Fibroblast of skin of left biceps (primary cell): ENCODE measurements around the gene PLXND1.

Experiments
- DNase-seq, 2 experiments: peaks; one replicate each; pipeline ENCODE4 v3.0.0-alpha.2; 2013; ENCODE audit warnings: low read depth in 2 of 2

Gene PLXND1

GRCh38 chr3:129563850-129564535 is 42.5 kb downstream of the PLXND1 start:
- no peak for DNase-seq

GRCh38 chr3:129563332-129563731 is 43.1 kb downstream of the PLXND1 start:
- DNase-seq, result no peak

- DNase-seq, result no peak
Observed at GRCh38 chr3:129562803-129563202, 43.7 kb downstream of the PLXND1 start.

- no peak for DNase-seq
Observed at GRCh38 chr3:129561619-129562248, 44.7 kb downstream of the PLXND1 start.

- no peak for DNase-seq
Observed at GRCh38 chr3:129560911-129561594, 45.4 kb downstream of the PLXND1 start.

- no peak for DNase-seq
Observed at GRCh38 chr3:129560269-129560787, 46.1 kb downstream of the PLXND1 start.

- no peak for DNase-seq
Observed at GRCh38 chr3:129559565-129560079, 46.9 kb downstream of the PLXND1 start.

- no peak for DNase-seq
Observed at GRCh38 chr3:129558772-129559564, 47.5 kb downstream of the PLXND1 start.

- DNase-seq, result no peak
Observed at GRCh38 chr3:129558081-129558771, 48.2 kb downstream of the PLXND1 start.

- no peak for DNase-seq
Observed at GRCh38 chr3:129557548-129557894, 49.0 kb downstream of the PLXND1 start.

- DNase-seq, result no peak
Observed at GRCh38 chr3:129556890-129557547, 49.5 kb downstream of the PLXND1 start.

- DNase-seq, result no peak
Observed at GRCh38 chr3:129556358-129556695, 50.1 kb downstream of the PLXND1 start.

GRCh38 chr3:129555616-129556357 is 50.7 kb downstream of the PLXND1 start:
- no peak for DNase-seq

GRCh38 chr3:129555153-129555550 is 51.3 kb downstream of the PLXND1 start:
- DNase-seq, result no peak

GRCh38 chr3:129554356-129555152 is 51.9 kb downstream of the PLXND1 start:
- DNase-seq, result no peak

GRCh38 chr3:129553719-129554118 is 52.8 kb downstream of the PLXND1 start:
- DNase-seq, result no peak

- DNase-seq, result no peak
Observed at GRCh38 chr3:129553171-129553570, 53.3 kb downstream of the PLXND1 start.

GRCh38 chr3:129552287-129553050 is 54.0 kb downstream of the PLXND1 start:
- DNase-seq, result no peak
